Measurements from ENCODE around the gene ANKRD11. TPM values are rescaled to one million over a fixed set of nuclear protein-coding genes. Genes with fewer than 3 reads are reported as not detected.

ANKRD11 gene
- total and polyA plus RNA-seq, 2 donors (not counting 3 experiments of a cell fraction or from before 2014, with no cell fraction given): 55.8 to 191 TPM

- intact Hi-C loops (cut with micrococcal nuclease) (no loop called here), dilution Hi-C loops (cut with MboI; ENCODE audit: extremely low pct_ligation_motif_present, low sequenced_read_pairs) (no loop called here)
- FAIRE-seq (no peak), DNase-seq (ENCODE audit: low read depth, low spot score) (no peak)
- no peaks in the 10 kb centered on the region for H3K27me3 ChIP-seq (ENCODE audit: control insufficient read depth in 2 of 2, insufficient read depth in 2 of 2, low read length in 2 of 2)
- CTCF ChIA-PET: interaction anchor here (1.9 kb wide), 1 partner anchor 12 kb away, joined by 6 read pairs; no protein-coding TSS in a partner anchor
- no peaks in the 10 kb centered on the region for H3K9me3 ChIP-seq (replicated peaks; ENCODE audit: control insufficient read depth, insufficient read depth, low read length)
- H3K4me2 ChIP-seq (ENCODE audit: insufficient read depth, low read length): no peak overlapping the region
- POLR2A ChIA-PET: no interaction called here
- H3K79me2 ChIP-seq (ENCODE audit: control insufficient read depth, insufficient read depth, low read length): peaks cover 92% of the 10 kb centered on the region
- no peak overlapping the region for H3K9ac ChIP-seq (replicated peaks; ENCODE audit: extremely low read depth, insufficient read depth, low read length)
- no peak overlapping the region for H2AFZ ChIP-seq (ENCODE audit: low read depth, low read length)
- BruUV-seq (replicated peaks): no TSS peak
- peaks cover 15% of the 10 kb centered on the region for H3K4me1 ChIP-seq (ENCODE audit: control insufficient read depth, extremely low read depth, insufficient read depth, low read length)
- peaks cover 8% of the 10 kb centered on the region for H4K20me1 ChIP-seq (replicated peaks; ENCODE audit: control insufficient read depth, extremely low read depth, insufficient read depth, low read length)
- TF ChIP-seq POLR2AphosphoS5 (IDR thresholded peaks at IDR 0.05; ENCODE audit: insufficient read depth, low read depth, low read length): no peak
- TF ChIP-seq, protein P1, sequence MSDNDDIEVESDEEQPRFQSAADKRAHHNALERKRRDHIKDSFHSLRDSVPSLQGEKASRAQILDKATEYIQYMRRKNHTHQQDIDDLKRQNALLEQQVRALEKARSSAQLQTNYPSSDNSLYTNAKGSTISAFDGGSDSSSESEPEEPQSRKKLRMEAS (IDR thresholded peaks at IDR 0.05; ENCODE audit: insufficient read depth, insufficient read length): no peak
- no peak for TF ChIP-seq EZH2 (IDR thresholded peaks at IDR 0.05; ENCODE audit: borderline replicate concordance, low read depth, low read length, severe bottlenecking)
- TF ChIP-seq POLR2A (IDR thresholded peaks at IDR 0.05; ENCODE audit: low read depth, low read length): no peak
- TF ChIP-seq FOS (IDR thresholded peaks at IDR 0.05; ENCODE audit: borderline replicate concordance, insufficient read depth, low read length): no peak
- no peak for TF ChIP-seq GATA2 (IDR thresholded peaks at IDR 0.05; ENCODE audit: insufficient read depth, insufficient read length, low read depth, low read length)
- TF ChIP-seq CTCF (IDR thresholded peaks at IDR 0.05; ENCODE audit: extremely low read depth in 1 of 2, insufficient read depth in 1 of 2, low read depth in 1 of 2, low read length in 2 of 2): no peak
- TF ChIP-seq MYC (IDR thresholded peaks at IDR 0.05; ENCODE audit: low read depth, low read length): no peak
- no peak for TF ChIP-seq JUN (IDR thresholded peaks at IDR 0.05; ENCODE audit: borderline replicate concordance, insufficient read depth, insufficient read length, low read depth)
- H3K27ac ChIP-seq (ENCODE audit: insufficient read depth, low read depth, low read length): no peak overlapping the region
- no peaks in the 10 kb centered on the region for H3K9me1 ChIP-seq (replicated peaks; ENCODE audit: control insufficient read depth, extremely low read depth, insufficient read depth, low read length)
- H3K36me3 ChIP-seq (ENCODE audit: control insufficient read depth in 2 of 2, extremely low read depth in 1 of 2, insufficient read depth in 2 of 2, low read length in 2 of 2): peaks cover 0 to 8% of the 10 kb centered on the region in 2 experiments
- H3K4me3 ChIP-seq (replicated peaks in 1 of 3; ENCODE audit: insufficient read depth in 1 of 3, low read depth in 1 of 3, low read length in 3 of 3): no peak overlapping the region
Measured at GRCh38 chr16:89398924-89399323, 91.4 kb downstream of the ANKRD11 start.
